Measurements from ENCODE around the gene CST5. TPM values are rescaled to one million over a fixed set of nuclear protein-coding genes. Genes with fewer than 3 reads are reported as not detected.

The CST5 gene
- polyA plus RNA-seq (not detected in 2 replicates), polyA minus RNA-seq (not detected in 2 replicates)

- H3K9me3 ChIP-seq (ENCODE audit: low read length): no peaks in the 10 kb centered on the region
- H3K36me3 ChIP-seq (ENCODE audit: insufficient read depth, low read length): no peaks in the 10 kb centered on the region
- no peaks in the 10 kb centered on the region for H4K20me1 ChIP-seq (ENCODE audit: insufficient read depth)
- H3K27me3 ChIP-seq (ENCODE audit: insufficient read depth, low read depth, low read length): no peaks in the 10 kb centered on the region
- H3K9me2 ChIP-seq (ENCODE audit: insufficient read depth, low read length): no peaks in the 10 kb centered on the region
- no peak for TF ChIP-seq EZH2 (IDR thresholded peaks at IDR 0.05; ENCODE audit: borderline replicate concordance, insufficient read depth, low read length, poor library complexity, severe bottlenecking)
- no peak for TF ChIP-seq RAD21 (conservative IDR thresholded peaks at IDR 0.05)
- TF ChIP-seq REST (IDR thresholded peaks at IDR 0.05; ENCODE audit: borderline replicate concordance): no peak
- no peak for TF ChIP-seq MXI1 (conservative IDR thresholded peaks at IDR 0.05; ENCODE audit: poor library complexity, severe bottlenecking)
- TF ChIP-seq CTCF (IDR thresholded peaks at IDR 0.05; ENCODE audit: poor library complexity, severe bottlenecking): no peak
- no peak for TF ChIP-seq SMC3 (conservative IDR thresholded peaks at IDR 0.05; ENCODE audit: poor library complexity)
- TF ChIP-seq EP300 (conservative IDR thresholded peaks at IDR 0.05; ENCODE audit: poor library complexity, severe bottlenecking): no peak
- no peak for TF ChIP-seq TAF1 (IDR thresholded peaks at IDR 0.05; ENCODE audit: low read depth)
- no peak for TF ChIP-seq POLR2AphosphoS5 (IDR thresholded peaks at IDR 0.05)
- H2AFZ ChIP-seq (ENCODE audit: low read depth, low read length): no peak within 1 kb of the TSS
- no peak within 1 kb of the TSS for H3K4me2 ChIP-seq (ENCODE audit: low read length)
- no peak within 1 kb of the TSS for H3K4me3 ChIP-seq (ENCODE audit: low read length)
- no peaks in the 10 kb centered on the region for H3F3A ChIP-seq (ENCODE audit: insufficient read depth, low read length, poor library complexity, severe bottlenecking)
- no peak within 1 kb of the TSS for H3K27ac ChIP-seq (ENCODE audit: low read length)
- no peaks in the 10 kb centered on the region for H3K79me2 ChIP-seq (replicated peaks; ENCODE audit: insufficient read depth, low read length)
- H3K9ac ChIP-seq (ENCODE audit: low read length): no peak within 1 kb of the TSS
These were observed at the start of gene CST5 for GRCh38 chr20:23879328-23879798. TSS of gene CST5 (minus strand) at chr20:23879748. CDS start at chr20:23879676, 72 bp downstream.

- Histone ChIP-seq H4K20me1 (ENCODE audit: insufficient read depth) (no peaks in the 10 kb centered on the region), H2AFZ (ENCODE audit: low read depth, low read length) (no peak overlapping the region)
- no peak for TF ChIP-seq RAD21 (conservative IDR thresholded peaks at IDR 0.05)
- TF ChIP-seq SMC3 (conservative IDR thresholded peaks at IDR 0.05; ENCODE audit: poor library complexity): no peak
- no peak for TF ChIP-seq EZH2 (IDR thresholded peaks at IDR 0.05; ENCODE audit: borderline replicate concordance, insufficient read depth, low read length, poor library complexity, severe bottlenecking)
- no peak for TF ChIP-seq CTCF (IDR thresholded peaks at IDR 0.05; ENCODE audit: poor library complexity, severe bottlenecking)
- no peak for TF ChIP-seq REST (IDR thresholded peaks at IDR 0.05; ENCODE audit: borderline replicate concordance)
- TF ChIP-seq EP300 (conservative IDR thresholded peaks at IDR 0.05; ENCODE audit: poor library complexity, severe bottlenecking): no peak
- no peak for TF ChIP-seq POLR2AphosphoS5 (IDR thresholded peaks at IDR 0.05)
- TF ChIP-seq TAF1 (IDR thresholded peaks at IDR 0.05; ENCODE audit: low read depth): no peak
- no peak for TF ChIP-seq MXI1 (conservative IDR thresholded peaks at IDR 0.05; ENCODE audit: poor library complexity, severe bottlenecking)
These were observed 49.2 kb upstream of the CST5 start for GRCh38 chr20:23928788-23929187.

More at GRCh38 chr20:23928788-23929187, 49.2 kb upstream of the CST5 start:
- H3K9me2 ChIP-seq (ENCODE audit: insufficient read depth, low read length): no peaks in the 10 kb centered on the region
- H3K9ac ChIP-seq (ENCODE audit: low read length): no peak overlapping the region
- H3K79me2 ChIP-seq (replicated peaks; ENCODE audit: insufficient read depth, low read length): no peaks in the 10 kb centered on the region
- H3K4me2 ChIP-seq (ENCODE audit: low read length): no peak overlapping the region
- H3K4me3 ChIP-seq (ENCODE audit: low read length): no peak overlapping the region
- H3K9me3 ChIP-seq (ENCODE audit: low read length): no peaks in the 10 kb centered on the region
- no peaks in the 10 kb centered on the region for H3F3A ChIP-seq (ENCODE audit: insufficient read depth, low read length, poor library complexity, severe bottlenecking)
- H3K27ac ChIP-seq (ENCODE audit: low read length): no peak overlapping the region
- no peaks in the 10 kb centered on the region for H3K36me3 ChIP-seq (ENCODE audit: insufficient read depth, low read length)
- no peaks in the 10 kb centered on the region for H3K27me3 ChIP-seq (ENCODE audit: insufficient read depth, low read depth, low read length)
